HTERT RPE-1 (cell line): ENCODE measurements around the gene CDK9.

ENCODE experiments used
- in situ Hi-C: fragments of 300-500 bp; cut with MboI; formaldehyde crosslinking; loops from 4 replicates; pipeline ENCODE4 v1.14.3; 2020; ENCODE audit warnings: low sequenced_read_pairs

Gene CDK9

DNA sequence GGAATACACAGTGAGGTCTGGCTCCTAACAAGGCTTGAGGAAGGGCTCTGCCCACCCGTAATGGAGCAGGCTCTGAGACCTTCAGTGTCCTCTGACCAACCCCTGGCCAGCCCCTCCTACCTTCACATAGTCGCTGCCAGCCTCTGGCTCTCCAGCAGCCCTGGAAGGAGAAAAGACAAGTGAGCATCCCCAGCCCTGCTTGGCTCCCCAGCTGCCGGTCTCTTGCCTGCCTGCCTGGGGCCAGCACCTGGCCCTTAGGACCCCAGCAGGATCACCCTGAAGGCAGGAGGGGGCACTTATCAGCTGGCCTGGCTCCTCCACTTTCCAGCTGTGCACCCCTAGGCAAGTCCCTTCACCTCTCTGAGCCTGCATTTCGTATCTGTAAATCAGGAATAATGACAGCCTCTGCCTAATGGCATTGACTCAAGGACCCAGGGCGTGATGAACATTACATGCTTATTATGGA is 24.3 kb upstream of the CDK9 start:
- in situ Hi-C loops: no loop called here

DNA sequence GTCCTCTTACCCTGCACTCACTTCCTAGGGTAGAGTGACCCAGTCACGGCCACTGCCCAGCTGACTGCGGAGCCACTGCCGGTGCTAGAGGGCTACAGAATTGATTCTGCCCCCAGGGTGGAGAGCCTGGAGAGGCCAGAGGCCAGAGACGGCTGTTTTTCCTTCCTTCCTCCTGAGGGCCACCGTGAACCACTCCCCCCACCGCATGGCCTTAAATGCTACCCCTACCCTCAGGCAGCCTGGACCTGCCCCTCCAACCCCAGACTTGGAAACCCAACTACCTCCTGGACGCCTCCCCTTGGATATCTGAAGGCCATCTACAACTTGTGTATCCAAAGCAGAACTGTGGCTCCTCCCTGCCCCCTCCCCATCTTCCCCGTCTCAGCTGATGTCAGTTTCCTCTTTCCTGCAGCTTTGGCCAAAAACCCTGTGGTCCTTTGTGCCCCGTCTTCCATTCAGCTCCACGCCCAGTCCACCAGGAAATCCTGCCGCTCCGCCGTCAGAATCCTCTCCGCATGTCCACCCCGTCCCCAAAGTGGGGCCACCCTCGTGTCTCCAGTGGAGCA is 23.6 kb upstream of the CDK9 start:
- in situ Hi-C loops: no loop called here

GRCh38 chr9:127763918-127764384 is 21.9 kb upstream of the CDK9 start:
- in situ Hi-C loops: no loop called here

- in situ Hi-C loops: no loop called here
Measured at GRCh38 chr9:127765418-127765817, 20.4 kb upstream of the CDK9 start.

GRCh38 chr9:127767410-127767809 is 18.4 kb upstream of the CDK9 start:
- in situ Hi-C loops: no loop called here

DNA sequence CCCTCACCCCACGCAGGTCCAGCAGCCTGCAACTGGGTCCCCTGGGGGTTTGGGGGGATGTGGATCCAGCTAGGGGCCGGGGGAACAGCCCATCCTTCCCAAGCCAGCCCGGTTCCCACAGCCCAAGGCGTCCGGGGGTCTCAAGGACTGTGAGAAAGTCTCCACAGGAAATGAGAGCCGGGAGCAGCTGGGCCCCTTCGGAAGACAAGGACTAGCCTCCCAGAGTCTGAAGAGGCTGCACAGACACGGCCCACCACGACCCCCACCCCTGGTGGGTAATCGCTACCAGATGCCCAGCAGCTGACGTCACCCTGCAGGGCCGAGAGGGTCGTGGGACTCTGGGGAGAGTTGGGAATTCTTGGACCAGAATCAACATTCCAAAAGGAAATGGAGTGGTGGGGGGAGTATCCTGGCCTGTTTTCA is 17.9 kb upstream of the CDK9 start:
- in situ Hi-C loops: no loop called here

- in situ Hi-C loops: no loop called here
Measured at GRCh38 chr9:127768698-127769097, 17.1 kb upstream of the CDK9 start.

DNA sequence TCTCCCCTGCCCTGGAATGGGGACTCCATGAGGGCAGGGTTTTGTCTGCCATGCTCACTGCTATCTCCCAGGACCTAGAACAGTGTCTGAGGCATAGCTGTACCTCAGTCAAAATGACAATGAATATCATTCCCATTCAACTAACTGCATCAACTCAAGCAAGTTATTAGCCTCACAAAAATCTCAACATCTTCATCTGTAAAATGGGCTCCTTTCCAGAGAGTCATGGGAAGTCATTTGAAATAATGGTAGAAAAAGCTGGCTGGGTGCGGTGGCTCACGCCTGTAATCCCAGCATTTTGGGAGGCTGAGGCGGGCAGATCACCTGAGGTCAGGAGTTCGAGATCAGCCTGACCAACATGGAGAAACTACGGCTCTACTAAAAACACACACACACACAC is 16.7 kb upstream of the CDK9 start:
- in situ Hi-C loops: no loop called here

- in situ Hi-C loops: no loop called here
Measured at GRCh38 chr9:127769929-127770582, 15.8 kb upstream of the CDK9 start.

GRCh38 chr9:127770583-127770904 is 15.3 kb upstream of the CDK9 start:
- in situ Hi-C loops: no loop called here

GRCh38 chr9:127770905-127771569 is 14.8 kb upstream of the CDK9 start:
- in situ Hi-C loops: no loop called here

- in situ Hi-C loops: no loop called here
Measured at GRCh38 chr9:127771570-127772189, 14.2 kb upstream of the CDK9 start.

GRCh38 chr9:127772603-127773002 is 13.2 kb upstream of the CDK9 start:
- in situ Hi-C loops: no loop called here

- in situ Hi-C loops: no loop called here
Measured at GRCh38 chr9:127773272-127773671, 12.6 kb upstream of the CDK9 start.

DNA sequence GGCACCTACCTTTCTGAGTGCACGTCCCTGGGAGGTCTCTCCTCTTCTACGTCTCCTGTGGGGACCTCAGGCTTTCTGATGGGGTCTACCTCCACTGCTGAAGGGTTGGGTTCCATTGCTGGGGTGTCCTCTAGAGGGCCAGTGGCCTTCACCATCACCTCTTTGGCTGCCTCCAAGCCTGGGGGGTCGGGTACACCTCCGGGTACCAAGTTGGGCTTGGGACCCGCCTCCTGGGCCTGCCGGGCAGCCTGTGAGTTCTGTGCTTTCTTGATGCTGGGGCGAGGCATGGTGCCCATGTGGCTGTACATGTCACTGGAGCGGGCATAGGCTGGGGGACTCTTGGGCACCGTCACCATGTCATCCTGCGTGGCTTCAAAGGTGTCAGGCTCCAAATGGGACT is 11.9 kb upstream of the CDK9 start:
- in situ Hi-C loops: no loop called here

DNA sequence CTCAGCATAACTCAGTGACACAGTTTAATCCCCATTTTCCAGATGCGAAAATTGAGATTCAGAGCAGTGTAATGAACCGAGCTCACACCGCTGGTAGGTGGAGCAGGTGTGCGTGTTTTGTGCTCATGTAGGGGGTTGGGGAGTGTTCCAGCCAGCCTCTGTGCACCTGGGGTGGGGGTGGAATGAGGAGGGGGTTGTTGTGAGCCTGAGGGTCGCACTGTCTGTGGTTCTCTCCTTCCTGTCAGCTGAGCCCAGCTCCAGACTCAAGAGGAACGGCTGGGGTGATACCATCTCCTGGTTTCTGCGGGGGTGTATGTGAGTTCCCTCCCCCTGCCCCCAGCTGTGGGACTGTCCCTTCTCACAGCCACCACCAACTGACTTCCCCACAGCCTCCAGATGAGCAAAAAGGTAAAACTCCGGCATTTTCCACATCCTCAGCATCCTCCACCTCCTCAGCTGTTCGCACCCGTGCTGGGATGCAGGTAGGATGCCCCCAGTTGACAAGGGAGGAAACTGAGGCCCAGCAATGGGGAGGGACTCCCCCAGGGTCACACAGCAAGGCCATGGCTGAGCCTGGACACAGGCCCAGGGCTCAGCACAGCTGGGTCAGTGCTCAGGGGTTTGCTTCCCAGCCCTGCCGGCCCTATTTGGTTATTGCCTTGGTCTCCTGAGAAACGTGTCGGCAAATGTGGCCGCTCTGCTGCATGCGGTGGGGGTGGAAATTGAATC is 9.5 kb upstream of the CDK9 start:
- in situ Hi-C loops: no loop called here

GRCh38 chr9:127776924-127777289 is 8.9 kb upstream of the CDK9 start:
- in situ Hi-C loops: no loop called here

GRCh38 chr9:127777368-127777980 is 8.4 kb upstream of the CDK9 start:
- in situ Hi-C loops: no loop called here

- in situ Hi-C loops: no loop called here
Measured at GRCh38 chr9:127778280-127779135, 7.3 kb upstream of the CDK9 start, which contains the start of gene SH2D3C. TSS of gene SH2D3C (minus strand) at chr9:127778666. CDS start at chr9:127778627, 39 bp downstream.
